HG03139 (cell line): ENCODE data around the gene SFT2D1.
A peak's percentile ranks its signal among the peaks of the same experiment; 100 is the strongest.

Experiments used
- ATAC-seq: cut with Tn5 transposase; IDR thresholded peaks from one replicate; pipeline ENCODE4 v1.9.1; 2021; ENCODE audit not compliant: unreplicated experiment

Gene SFT2D1

DNA sequence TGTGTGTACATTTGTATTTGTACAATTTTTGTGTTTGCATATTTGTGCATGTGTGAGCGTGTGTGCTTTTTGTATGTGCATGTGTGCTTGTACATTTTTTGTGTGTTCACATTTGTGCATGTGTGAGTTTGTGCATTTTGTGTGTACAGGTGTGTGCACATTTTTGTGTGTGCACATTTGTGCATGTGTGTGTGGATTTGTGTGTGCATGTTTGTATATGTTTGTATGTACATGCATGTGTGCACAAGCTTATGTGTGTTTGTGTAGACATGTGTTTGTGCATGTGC lies 63.0 kb downstream of the SFT2D1 start:
- ATAC-seq, result no peak

- ATAC-seq, result no peak
Observed at GRCh38 chr6:166278579-166279392, 63.6 kb downstream of the SFT2D1 start.

GRCh38 chr6:166277892-166278578 lies 64.3 kb downstream of the SFT2D1 start:
- no peak for ATAC-seq

- ATAC-seq, result no peak
Observed at GRCh38 chr6:166277018-166277417, 65.3 kb downstream of the SFT2D1 start.

- peak; percentile 83 for ATAC-seq
Observed at GRCh38 chr6:166275714-166276166, 66.6 kb downstream of the SFT2D1 start.

GRCh38 chr6:166274739-166275370 lies 67.5 kb downstream of the SFT2D1 start:
- no peak for ATAC-seq

DNA sequence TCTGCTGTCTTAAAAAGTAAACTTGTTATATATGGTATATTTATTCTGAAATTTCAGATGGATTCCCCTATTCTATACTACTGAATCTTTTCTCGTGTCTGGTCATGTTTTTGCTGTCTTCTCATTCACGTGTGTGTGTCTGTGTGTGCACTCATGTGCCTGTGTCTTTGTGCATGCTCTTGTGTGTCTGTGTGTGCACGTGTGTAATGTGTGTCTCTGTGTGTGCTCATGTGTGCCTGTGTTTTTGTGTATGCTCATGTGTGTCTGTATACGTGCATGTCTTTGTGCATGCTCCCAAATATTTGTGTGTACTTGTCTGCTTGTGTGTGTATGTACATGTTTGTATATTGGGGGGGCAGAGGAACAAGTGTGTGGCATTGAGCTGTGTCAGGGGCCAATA lies 68.2 kb downstream of the SFT2D1 start:
- no peak for ATAC-seq

DNA sequence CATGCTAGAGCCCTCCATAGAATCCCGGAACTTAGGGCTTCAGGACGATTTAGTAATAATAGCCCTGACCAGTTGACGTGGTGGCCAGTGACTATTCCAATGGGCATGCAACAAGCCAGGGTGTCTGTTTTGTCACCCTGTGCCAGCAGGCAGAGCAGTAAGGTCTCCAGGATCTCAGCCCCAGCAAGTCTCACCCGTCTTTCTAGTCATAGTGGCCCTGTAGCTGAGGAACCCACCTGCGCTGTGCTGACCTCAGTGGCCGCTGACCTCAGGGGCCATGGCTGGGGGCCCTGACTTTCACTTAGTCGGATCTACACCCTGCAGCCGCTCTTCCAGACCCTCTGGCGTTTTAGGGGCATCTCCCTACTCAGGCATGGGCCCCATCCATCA lies 71.0 kb downstream of the SFT2D1 start:
- ATAC-seq, result no peak

DNA sequence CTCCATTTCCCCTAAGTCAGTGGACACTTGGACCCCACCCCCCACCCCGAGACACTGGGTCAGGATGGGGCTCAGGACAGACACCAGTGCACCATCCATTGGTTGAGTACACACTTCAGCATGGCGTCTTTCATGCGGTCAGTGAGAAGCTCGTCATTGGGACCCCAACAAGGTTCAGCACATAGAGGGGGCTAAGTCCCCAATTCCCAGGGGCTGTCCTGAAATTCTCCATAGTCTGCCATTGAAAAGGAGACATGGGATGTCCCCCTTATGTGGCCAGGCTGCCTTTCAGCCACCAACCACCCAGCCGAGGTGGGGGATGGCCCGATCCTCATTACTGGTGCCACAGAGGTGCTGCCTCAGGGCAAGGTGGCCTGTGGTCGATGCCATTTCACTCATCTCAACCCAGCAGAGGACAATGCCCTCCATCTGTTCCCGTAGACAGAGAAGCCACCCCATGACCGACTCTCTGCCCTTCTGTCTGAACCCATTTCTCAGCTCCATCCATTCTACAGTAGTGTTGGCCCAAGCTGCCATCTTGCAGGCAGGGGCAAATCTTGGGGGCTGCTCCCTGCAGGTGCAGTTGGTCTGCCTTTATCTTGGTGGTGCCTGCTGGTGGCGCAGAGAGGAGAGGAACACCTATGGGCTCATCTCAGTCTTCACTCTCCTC lies 71.5 kb downstream of the SFT2D1 start:
- no peak for ATAC-seq
